Tongue (tissue), 2 donors: ENCODE measurements around the gene SEZ6. TPM values are rescaled to one million over a fixed set of nuclear protein-coding genes. Genes with fewer than 3 reads are reported as not detected.
"Not testable (repeated sequence)": the region's sequence is repeated elsewhere in the genome, so short reads cannot be mapped to it uniquely, and the experiment has no call there.

ENCODE experiments used
- DNase-seq: peaks from one replicate; pipeline ENCODE4 v3.0.0-alpha.2; 2015
- total RNA-seq: library from RNA; depleted of rRNA; stranded (reverse); fragments of >200 nt; gene quantifications from one replicate; pipeline ENCODE4 v1.2.3, GENCODE V29; 2014

The SEZ6 gene
- total RNA-seq, 1 donor from 2014 or later: not detected

- no peak for DNase-seq
These were observed 69.9 kb downstream of the SEZ6 start for GRCh38 chr17:28935744-28936460.

GRCh38 chr17:28934508-28934907 is 71.3 kb downstream of the SEZ6 start:
- DNase-seq: not testable (repeated sequence)

- no peak for DNase-seq
These were observed 76.0 kb downstream of the SEZ6 start for GRCh38 chr17:28929787-28930186.

GRCh38 chr17:28928061-28928460 is 77.8 kb downstream of the SEZ6 start:
- DNase-seq: no peak

- no peak for DNase-seq
These were observed 79.0 kb downstream of the SEZ6 start for GRCh38 chr17:28926786-28927185.

- DNase-seq: no peak
These were observed 79.5 kb downstream of the SEZ6 start for GRCh38 chr17:28926366-28926765.

- no peak for DNase-seq
These were observed 79.9 kb downstream of the SEZ6 start for GRCh38 chr17:28925912-28926365.

GRCh38 chr17:28920201-28920600 is 85.6 kb downstream of the SEZ6 start:
- no peak for DNase-seq

GRCh38 chr17:28918295-28918694 is 87.5 kb downstream of the SEZ6 start:
- DNase-seq: no peak

- DNase-seq: no peak
These were observed 88.4 kb downstream of the SEZ6 start for GRCh38 chr17:28917465-28917864.

- no peak for DNase-seq
These were observed 88.8 kb downstream of the SEZ6 start for GRCh38 chr17:28917029-28917428.

GRCh38 chr17:28916302-28916934 is 89.4 kb downstream of the SEZ6 start:
- DNase-seq: peak; percentile 64

GRCh38 chr17:28912938-28913333 is 92.9 kb downstream of the SEZ6 start:
- no peak for DNase-seq

- no peak for DNase-seq
These were observed 93.4 kb downstream of the SEZ6 start for GRCh38 chr17:28912281-28912937.

- no peak for DNase-seq
These were observed 94.3 kb downstream of the SEZ6 start for GRCh38 chr17:28911411-28912045.

- DNase-seq: no peak
These were observed 95.3 kb downstream of the SEZ6 start for GRCh38 chr17:28910534-28910933.

- DNase-seq: peak; percentile 72
These were observed 97.1 kb downstream of the SEZ6 start for GRCh38 chr17:28908640-28909167.

GRCh38 chr17:28907709-28908475 is 97.9 kb downstream of the SEZ6 start:
- peak; percentile 44 for DNase-seq

- DNase-seq: no peak
These were observed 99.0 kb downstream of the SEZ6 start for GRCh38 chr17:28906706-28907438.

GRCh38 chr17:28906276-28906675 is 99.6 kb downstream of the SEZ6 start:
- DNase-seq: no peak
